Parathyroid adenoma (tissue), 2 donors: Measurements from ENCODE around the gene GJC2.
A peak's percentile ranks its signal among the peaks of the same experiment; 100 is the strongest.

ENCODE experiments used
- H2AFZ ChIP-seq: fragments of 300-600 bp; sonication (generic); one replicate; pipeline ENCODE4 v1.7.0; 2017; ENCODE audit warnings: antibody characterized with exemption, mild to moderate bottlenecking
- H3K27ac ChIP-seq: fragments of 300-600 bp; sonication (generic); one replicate; pipeline ENCODE4 v1.7.0; 2017
- H3K27me3 ChIP-seq: fragments of 300-600 bp; sonication (generic); one replicate; pipeline ENCODE4 v1.7.0; 2017; ENCODE audit warnings: low read length; ENCODE audit not compliant: control insufficient read depth, insufficient read depth
- H3K36me3 ChIP-seq: fragments of 300-600 bp; sonication (generic); one replicate; pipeline ENCODE4 v1.7.0; 2017; ENCODE audit warnings: low read length; ENCODE audit not compliant: control insufficient read depth, insufficient read depth
- H3K4me1 ChIP-seq: fragments of 300-600 bp; sonication (generic); one replicate; pipeline ENCODE4 v1.7.0; 2017; ENCODE audit warnings: control low read depth
- H3K4me2 ChIP-seq: fragments of 300-600 bp; sonication (generic); one replicate; pipeline ENCODE4 v1.7.0; 2017; ENCODE audit warnings: low read length
- H3K4me3 ChIP-seq: fragments of 300-600 bp; sonication (generic); one replicate; pipeline ENCODE4 v1.7.0; 2017; ENCODE audit warnings: low read depth, low read length
- H3K79me2 ChIP-seq: fragments of 300-600 bp; sonication (generic); one replicate; pipeline ENCODE4 v1.7.0; 2017; ENCODE audit warnings: control low read depth
- H3K9ac ChIP-seq: fragments of 300-600 bp; sonication (generic); one replicate; pipeline ENCODE4 v1.7.0; 2017; ENCODE audit warnings: mild to moderate bottlenecking
- H3K9me3 ChIP-seq: fragments of 300-600 bp; sonication (generic); one replicate; pipeline ENCODE4 v1.7.0; 2017; ENCODE audit warnings: low read length; ENCODE audit not compliant: control insufficient read depth
- CTCF ChIP-seq: fragments of 300-600 bp; sonication (generic); IDR thresholded peaks from one replicate; pipeline ENCODE4 v1.7.0; 2017; ENCODE audit warnings: antibody characterized with exemption, mild to moderate bottlenecking
- donor health status: primary hyperparathyroidism.

The GJC2 gene

GRCh38 chr1:228206582-228207351 lies 57.0 kb downstream of the GJC2 start:
- Histone ChIP-seq H3K4me3 (no peak overlapping the region), H3K36me3 (no peaks in the 10 kb centered on the region), H3K9me3 (no peaks in the 10 kb centered on the region), H3K79me2 (no peaks in the 10 kb centered on the region), H3K4me1 (peaks cover 3% of the 10 kb centered on the region), H3K27me3 (no peaks in the 10 kb centered on the region), H3K4me2 (no peak overlapping the region), H3K27ac (no peak overlapping the region), H2AFZ (peak overlapping the region; percentile 17), H3K9ac (no peak overlapping the region)
- TF ChIP-seq CTCF = no peak

- Histone ChIP-seq H2AFZ (no peak overlapping the region), H3K4me2 (no peak overlapping the region), H3K27ac (no peak overlapping the region), H3K36me3 (no peaks in the 10 kb centered on the region), H3K4me3 (no peak overlapping the region), H3K27me3 (no peaks in the 10 kb centered on the region), H3K79me2 (no peaks in the 10 kb centered on the region), H3K9ac (no peak overlapping the region), H3K4me1 (peaks cover 3% of the 10 kb centered on the region), H3K9me3 (no peaks in the 10 kb centered on the region)
- TF ChIP-seq CTCF = no peak
These were observed 57.7 kb downstream of the GJC2 start for GRCh38 chr1:228207381-228207810.

GRCh38 chr1:228207851-228208821 lies 58.4 kb downstream of the GJC2 start, which contains the start of gene OBSCN:
OBSCN (plus strand) TSS chr1:228208044; CDS start chr1:228211784, 3,740 bp downstream.
- Histone ChIP-seq H3K9me3 (no peaks in the 10 kb centered on the region), H3K4me3 (no peak within 1 kb of the TSS)
- TF ChIP-seq CTCF = no peak

GRCh38 chr1:228208831-228209551 lies 59.3 kb downstream of the GJC2 start:
- Histone ChIP-seq H3K9me3 (no peaks in the 10 kb centered on the region), H3K4me3 (no peak overlapping the region), H3K27ac (no peak overlapping the region), H2AFZ (no peak overlapping the region), H3K4me1 (peaks cover 3% of the 10 kb centered on the region), H3K4me2 (no peak overlapping the region), H3K27me3 (no peaks in the 10 kb centered on the region), H3K9ac (no peak overlapping the region), H3K36me3 (no peaks in the 10 kb centered on the region), H3K79me2 (no peaks in the 10 kb centered on the region)
- TF ChIP-seq CTCF = no peak

More at GRCh38 chr1:228207851-228208821, 58.4 kb downstream of the GJC2 start, which contains the start of gene OBSCN:
- Histone ChIP-seq H3K36me3 (no peaks in the 10 kb centered on the region), H2AFZ (no peak within 1 kb of the TSS), H3K79me2 (no peaks in the 10 kb centered on the region), H3K27ac (no peak within 1 kb of the TSS), H3K4me1 (peaks cover 3% of the 10 kb centered on the region), H3K9ac (no peak within 1 kb of the TSS), H3K4me2 (no peak within 1 kb of the TSS), H3K27me3 (no peaks in the 10 kb centered on the region)
